Inflammatory macrophage (primary cell): Measurements from ENCODE around the gene DDB1.

Experiments
- DNase-seq, 2 donors: peaks; one replicate each; pipeline ENCODE4 v3.0.0-alpha.2; 2020 to 2022

Gene DDB1

DNA sequence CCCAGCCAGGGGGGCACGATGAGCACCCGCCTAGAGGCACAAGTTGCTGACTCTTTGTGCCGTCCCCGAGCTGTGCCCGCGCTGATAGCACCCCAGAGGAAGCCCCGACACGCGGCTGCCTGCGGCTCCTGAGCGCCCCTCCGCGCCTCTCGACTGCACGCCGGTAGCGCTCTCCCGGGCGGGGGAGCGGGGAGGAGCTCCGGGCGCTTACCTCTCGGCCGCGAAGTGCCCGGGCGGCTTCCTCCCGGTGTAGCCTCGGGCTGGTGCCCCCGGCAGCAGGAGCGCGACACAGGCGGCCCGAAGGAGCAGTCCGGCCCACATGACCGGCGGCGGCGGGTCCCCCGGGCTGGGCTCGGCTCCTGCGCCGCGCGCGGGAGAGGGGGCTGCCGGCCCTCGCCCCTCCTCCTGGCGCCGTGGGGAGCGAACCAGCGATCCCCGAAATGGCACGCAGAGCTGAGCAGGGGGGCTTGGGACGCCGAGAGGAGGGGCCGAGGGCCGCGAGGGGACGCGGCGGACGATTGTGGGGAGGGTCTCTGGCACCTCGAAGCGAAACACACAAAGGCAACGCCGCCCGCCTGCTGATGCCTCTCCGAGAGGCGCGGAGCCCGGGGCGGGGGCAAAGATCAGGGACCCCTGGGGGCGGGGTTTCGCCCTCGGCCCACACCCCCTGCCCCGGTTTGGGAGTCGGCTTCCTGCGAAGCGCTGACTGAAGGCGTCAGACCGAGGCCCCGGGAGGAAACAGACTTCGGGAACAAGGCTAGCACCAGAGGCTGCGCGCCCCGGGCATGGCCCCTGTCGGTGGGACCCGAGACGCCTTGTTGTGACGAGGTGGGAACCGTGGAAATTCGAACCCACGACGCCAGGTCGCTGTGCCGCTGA is 37.9 kb downstream of the DDB1 start, which contains the start of gene VWCE:
Gene VWCE (minus strand): TSS at position 600 of the 879 bp plus-strand sequence. CDS start 279 bp downstream, at position 321.
- peak; percentile 42 to 72 for DNase-seq

DNA sequence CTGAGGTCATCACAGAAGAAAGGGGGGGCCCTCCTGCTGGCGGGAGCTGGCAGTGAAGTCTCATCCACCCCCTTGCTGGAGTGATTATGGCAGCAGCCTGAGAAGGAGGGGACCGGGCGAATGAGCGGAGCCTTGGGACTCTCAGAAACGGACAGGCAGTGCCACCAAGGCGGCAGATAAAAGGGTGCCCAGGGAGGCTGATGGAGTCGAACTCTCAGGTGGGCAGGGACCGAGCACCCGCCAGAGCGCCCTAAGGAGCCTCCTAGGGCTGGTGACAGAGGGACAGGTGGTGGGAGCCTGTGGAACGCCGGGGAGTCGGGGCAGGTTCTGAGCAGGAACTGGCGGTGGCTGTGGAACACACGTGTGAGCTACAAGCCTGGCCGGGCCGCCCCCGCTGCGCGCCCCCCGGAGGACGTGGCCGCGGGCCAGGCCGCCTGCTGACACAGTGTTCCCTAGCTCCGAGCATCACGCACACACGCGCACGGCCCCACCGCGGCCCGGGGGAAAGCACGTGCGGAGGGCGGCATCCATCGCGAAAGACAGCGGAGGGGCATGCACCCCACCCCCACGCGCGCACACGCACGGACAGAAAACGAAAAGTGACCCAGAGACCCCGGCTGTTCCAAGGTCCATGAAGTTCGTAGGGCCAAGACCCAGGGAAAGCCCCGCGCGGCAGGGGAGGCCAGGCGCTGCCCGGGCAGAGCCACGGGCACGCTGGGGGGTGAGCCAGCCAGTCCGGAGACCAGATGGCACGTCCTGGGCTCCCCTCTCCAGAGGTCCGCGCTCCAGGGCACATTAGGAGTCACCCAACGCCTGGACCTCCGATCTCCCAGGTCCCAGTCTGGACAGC is 38.8 kb downstream of the DDB1 start:
- DNase-seq: peak in 1 of 2 donors; percentile 22

DNA sequence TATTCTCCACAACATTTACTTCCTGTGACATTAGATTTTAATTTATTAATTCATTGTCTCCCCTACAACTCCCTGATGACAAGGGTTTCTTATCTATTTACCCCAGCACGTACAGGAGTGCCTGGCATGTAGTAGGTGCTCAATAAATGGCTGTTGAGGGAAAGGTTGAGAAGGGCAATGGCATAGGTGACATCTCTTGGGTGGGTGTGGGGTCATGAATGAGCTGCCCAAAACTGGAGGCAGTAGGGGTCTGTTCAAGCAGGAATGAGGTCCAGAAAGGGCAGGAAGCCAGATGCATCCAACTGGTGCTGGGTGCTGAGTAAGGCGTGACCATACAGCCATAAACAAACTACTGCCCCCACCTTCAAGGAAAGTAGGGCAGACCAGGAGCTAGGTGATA is 40.5 kb downstream of the DDB1 start:
- no peak for DNase-seq

DNA sequence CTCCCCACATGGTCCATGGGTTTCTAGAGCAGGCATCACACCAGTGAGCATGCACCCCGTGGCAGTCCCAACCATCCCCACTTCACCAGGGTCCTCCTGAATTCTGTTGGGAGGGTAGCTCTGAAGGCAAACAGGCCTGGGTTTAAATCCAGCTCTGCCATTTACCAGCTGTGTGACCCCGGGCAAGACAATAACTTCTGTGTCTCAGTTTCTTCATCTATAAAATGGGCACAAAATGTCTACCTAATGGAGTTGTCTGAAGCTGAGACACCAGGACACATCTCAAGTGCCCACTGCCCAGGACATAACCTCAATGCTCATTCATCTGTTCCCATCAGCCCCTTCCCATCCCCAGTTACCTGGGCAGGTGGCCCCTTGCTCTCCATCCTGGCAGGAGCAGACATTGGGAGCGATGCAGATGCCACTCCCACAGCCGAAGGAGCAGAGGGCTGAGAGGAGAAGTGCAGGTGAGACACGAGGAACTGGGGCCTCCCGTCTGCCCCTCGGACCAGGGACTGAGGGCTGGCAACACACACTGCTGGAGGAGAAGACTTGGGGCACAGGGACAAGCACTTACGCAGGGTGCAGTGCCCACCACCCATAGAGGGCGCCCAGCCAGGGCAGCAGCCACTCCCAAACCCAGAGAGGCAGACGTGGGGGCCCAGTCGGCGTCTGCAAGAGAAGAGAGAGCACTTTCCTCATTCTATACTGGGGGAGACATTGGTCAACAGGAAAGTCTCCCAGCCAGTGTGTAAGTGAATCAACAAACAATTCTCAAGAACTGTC is 41.8 kb downstream of the DDB1 start:
- no peak for DNase-seq

GRCh38 chr11:61287338-61287977 is 45.4 kb downstream of the DDB1 start:
- no peak for DNase-seq

DNA sequence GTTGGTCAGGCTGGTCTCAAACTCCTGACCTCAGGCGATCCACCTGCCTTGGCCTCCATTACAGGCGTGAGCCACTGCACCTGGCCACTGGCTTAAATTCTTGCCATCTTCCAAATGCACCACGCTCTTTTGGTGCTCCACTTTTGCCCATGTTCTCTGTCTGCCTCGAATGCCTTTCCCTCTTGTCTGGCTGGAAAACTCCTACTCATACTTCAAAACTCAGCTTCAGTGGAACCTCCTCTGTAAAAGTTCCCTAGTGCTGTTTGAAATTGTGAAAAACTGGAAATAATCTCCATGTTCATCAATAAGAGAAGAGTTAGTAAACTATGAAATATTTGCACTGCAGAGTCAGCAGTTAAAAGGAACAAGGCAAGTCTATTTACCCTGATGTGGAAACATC is 49.3 kb downstream of the DDB1 start:
- DNase-seq: no peak

DNA sequence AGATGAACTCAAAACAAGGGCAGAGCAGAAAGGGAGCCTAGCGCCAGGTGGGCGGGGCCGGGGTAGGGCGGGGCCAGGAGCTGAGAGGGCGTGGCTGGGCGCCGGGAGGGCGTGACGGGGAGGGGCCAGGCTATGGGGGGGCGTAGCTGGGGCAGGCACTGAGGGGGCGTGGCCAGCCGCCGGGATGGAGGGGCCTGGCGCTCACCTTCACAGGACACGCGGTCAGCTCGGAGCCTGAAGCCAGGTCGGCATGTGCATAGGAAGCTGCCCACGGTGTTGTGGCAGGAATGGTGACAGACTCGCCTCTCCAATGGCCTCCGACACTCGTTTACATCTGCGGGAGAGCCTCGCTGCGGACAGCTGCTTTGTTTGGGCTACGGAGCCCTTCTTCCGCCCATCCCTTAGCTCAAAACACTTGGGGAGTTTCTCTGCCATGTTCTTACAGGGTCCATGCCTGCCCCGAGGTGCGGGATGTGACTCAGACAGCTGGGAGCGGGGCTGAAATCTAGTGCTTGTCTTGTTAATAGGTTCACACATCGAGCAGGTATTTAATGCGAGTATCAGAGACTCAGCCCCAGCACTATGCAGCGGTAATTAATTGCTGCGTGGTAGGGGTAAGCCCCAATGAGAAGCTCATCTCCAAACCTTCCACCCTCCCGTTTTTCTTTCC is 51.2 kb downstream of the DDB1 start:
- DNase-seq: no peak

GRCh38 chr11:61280883-61281580 is 51.9 kb downstream of the DDB1 start:
- no peak for DNase-seq

DNA sequence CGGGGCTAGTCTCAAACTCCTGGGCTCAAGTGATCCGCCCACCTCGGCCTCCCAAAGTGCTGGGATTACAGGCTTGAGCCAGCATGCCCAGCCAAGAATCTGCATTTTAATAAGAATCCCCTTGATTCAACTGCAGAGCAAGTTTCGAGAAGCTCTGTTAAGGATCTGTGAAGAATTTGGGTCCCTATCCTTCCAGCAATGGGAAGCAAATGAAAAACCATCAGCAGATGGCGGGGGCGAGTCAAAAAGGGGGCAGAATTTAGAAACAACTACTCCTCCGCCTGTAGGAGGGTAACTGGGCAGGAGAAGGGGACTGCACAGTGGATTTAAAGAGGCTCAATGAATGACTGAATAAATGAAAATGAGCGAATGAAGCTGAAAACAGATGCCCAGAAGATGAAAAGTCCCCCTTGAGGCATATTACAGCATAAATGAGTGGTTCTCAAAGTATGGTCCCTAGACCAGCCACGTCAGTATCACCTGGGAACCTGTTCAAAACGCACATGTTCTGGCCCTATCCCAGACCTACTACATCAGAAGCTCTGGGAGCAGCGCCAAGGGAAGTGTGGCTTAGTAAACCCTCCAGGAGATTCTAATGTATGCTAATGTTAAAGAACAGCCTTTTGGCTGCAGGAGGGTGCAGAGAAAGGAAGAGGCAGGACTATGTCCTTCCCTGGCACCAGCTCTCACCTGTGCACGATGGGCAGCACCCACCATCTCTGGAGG is 52.8 kb downstream of the DDB1 start:
- DNase-seq: no peak

GRCh38 chr11:61278001-61278470 is 54.9 kb downstream of the DDB1 start:
- no peak for DNase-seq

DNA sequence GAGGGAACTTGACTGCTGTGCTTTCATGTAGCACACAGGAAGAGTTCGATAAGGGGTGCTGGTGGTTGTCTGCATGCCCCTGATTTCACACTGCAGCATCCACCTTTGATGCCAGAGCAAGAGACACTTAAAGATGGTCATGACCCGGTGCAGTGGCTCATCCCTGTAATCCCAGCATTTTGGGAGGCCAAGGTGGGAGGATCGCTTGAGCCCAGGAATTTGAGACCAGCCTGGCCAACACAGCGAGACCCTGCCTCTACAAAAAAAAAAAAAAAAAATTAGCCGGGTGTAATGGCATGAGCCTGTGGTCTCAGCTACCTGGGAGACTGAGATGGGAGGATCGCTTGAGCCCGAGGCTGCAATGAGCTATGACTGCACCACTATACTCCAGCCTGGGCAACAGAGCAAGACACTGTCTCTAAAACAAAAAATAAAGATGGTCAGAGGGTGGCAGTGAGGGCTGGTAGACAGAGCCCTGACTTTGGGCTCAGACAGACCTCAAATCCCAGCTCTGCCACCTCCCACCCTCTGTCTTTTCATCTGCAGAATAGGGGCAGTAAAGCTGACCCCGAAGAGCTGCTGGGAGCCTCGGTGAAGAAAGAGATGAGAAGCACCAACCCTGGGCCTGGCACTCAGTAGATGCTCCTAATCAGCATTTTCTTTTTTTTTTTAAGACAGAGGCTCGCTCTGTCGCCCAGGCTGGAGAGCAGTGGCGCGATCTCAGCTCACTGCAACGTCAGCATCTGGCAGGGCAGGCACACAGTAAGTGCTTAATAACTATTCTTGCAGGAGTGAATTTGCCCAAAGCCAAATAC is 55.5 kb downstream of the DDB1 start:
- DNase-seq: no peak

DNA sequence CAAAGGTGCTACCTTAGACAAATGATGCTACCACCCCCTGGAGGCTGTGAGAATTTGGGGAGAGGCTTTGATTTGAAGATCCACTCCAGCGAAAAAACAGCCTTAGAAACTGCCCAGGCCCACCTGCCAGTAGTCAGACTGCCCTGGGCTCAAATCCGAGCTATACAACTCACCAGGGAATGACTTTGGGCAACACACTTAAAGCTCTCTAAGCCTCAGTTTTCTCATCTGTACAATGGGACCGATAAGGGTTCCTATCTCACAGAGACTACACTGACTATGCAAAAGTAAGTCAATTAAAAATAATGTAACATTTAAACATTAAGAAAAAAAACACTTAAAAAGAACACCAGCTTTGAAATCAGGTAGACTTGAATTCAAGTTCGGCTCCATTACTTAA is 57.7 kb downstream of the DDB1 start:
- no peak for DNase-seq

- no peak for DNase-seq
Measured at GRCh38 chr11:61274084-61274483, 58.8 kb downstream of the DDB1 start.

DNA sequence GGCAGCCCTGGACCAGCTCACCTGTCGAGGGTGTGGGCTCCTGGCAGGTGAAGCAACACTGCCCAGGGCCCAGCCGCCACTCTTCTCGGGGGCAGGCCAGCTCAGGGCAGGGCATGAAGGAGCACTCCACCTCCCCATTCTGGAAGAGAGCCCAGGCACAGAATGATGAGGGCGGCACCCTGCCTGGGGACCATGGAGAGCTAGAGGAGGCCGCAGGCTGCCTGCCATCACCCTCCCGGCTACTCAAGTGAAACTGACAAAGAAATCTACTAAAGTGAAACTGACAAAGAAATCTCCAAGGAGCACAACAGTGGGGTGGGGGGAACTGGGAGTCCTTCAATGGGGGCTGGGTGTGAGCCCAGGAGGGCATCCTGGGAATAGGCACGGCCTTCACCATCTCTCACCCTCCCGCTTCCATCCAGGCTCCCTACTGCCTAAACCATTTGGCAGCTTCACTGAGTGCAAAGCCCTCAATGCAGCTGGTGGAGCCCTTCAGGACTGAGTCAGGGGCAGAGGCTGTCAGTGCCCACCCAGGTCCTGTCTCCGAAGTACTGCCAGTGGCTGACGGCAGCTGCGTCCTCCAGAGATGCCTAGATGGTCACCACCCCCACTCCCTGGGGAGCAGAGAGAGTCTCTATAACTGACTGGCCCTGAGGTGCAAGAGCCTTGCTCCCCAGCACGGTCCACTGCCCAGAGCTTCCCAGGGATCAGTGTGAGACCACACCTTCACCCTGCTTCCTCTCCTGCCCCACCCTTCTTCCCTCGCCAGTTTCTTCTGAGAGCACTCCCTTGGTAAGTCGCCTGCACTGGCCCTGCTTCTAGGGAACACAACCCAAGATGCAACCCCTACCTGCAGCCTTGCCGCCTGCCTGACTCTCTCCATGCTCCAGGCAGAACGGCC is 59.5 kb downstream of the DDB1 start:
- DNase-seq: no peak

GRCh38 chr11:61272731-61273130 is 60.2 kb downstream of the DDB1 start:
- DNase-seq: no peak

DNA sequence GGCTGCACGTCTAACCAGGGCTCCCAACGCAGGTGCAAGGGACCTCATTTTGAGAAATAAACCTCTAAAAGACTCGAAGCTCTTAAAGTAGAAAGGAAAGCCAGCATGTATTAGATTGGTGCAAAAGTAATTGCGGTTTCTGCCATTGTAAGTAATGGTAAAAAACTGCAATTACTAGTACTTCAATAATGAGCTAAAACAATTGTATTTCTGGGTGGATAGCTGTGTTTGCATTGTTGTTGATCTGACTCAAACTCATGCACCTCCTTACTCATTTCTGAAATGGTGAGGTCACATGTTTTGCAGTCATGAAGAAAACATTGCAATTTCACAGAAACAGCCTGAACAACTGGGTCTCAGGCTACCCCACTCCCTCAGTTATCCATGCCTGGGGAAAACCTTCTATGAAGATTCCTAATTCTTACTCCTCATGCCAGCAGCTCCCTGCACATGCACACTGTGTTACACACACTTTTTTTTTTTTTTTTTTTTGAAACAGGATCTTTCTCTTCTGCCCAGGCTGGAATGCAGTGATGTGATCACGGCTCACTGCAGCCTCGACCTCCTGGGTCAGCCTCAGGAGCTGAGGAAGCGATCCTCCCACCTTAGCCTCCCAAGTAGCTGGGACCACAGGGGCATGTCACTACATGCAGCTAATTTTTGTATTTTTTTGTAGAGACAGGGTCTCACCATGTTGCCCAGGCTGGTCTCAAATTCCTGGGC is 62.4 kb downstream of the DDB1 start:
- peak; percentile 49 to 74 for DNase-seq

GRCh38 chr11:61268588-61269250 is 64.2 kb downstream of the DDB1 start:
- DNase-seq: no peak
